ENCODE measurements around the gene SDHC. TPM values are rescaled to one million over a fixed set of nuclear protein-coding genes. Genes with fewer than 3 reads are reported as not detected.

Gene SDHC
- polyA plus RNA-seq, 2 donors = 40.6 to 148 TPM

DNA sequence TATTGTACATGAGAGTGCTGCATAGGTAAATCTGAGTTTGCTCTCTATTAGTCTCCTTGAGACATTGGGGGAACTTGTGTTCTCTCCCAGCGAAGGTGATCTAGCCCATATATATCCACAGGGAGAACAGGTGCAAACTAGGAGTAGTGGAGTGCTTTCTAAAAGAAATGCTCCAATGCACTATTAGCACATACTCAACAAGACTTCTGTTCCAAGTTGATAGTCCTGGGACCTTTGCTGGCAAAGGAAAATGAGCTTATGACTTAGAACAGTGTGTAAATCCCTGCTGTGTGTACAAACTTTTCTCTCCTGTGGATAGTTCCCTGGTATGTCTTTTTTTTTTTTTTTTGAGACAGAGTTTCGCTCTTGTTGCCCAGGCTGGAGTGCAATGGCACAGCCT, 28.0 kb downstream of the SDHC start:
- Histone ChIP-seq H3K4me3 (ENCODE audit: low read depth in 1 of 2, low read length in 2 of 2) (no peak overlapping the region), H3K36me3 (ENCODE audit: control insufficient read depth in 2 of 2, insufficient read depth in 2 of 2, low read length in 1 of 2) (peaks cover 0 to 7% of the 10 kb centered on the region in 2 donors), H3K27ac (ENCODE audit: low read depth in 2 of 2, low read length in 1 of 2) (no peak overlapping the region), H3K9me3 (ENCODE audit: control insufficient read depth in 2 of 2, insufficient read depth in 1 of 2, low read depth in 1 of 2, low read length in 1 of 2) (no peaks in the 10 kb centered on the region), H3K27me3 (ENCODE audit: control insufficient read depth in 1 of 2, insufficient read depth in 2 of 2, low read length in 2 of 2) (no peaks in the 10 kb centered on the region), H3K4me1 (ENCODE audit: control insufficient read depth in 2 of 2, insufficient read depth in 2 of 2, low read length in 1 of 2) (no peaks in the 10 kb centered on the region)
- WGBS, 2 donors = 97 to 99% methylated on average over 2 of the region's 2 CpGs

DNA sequence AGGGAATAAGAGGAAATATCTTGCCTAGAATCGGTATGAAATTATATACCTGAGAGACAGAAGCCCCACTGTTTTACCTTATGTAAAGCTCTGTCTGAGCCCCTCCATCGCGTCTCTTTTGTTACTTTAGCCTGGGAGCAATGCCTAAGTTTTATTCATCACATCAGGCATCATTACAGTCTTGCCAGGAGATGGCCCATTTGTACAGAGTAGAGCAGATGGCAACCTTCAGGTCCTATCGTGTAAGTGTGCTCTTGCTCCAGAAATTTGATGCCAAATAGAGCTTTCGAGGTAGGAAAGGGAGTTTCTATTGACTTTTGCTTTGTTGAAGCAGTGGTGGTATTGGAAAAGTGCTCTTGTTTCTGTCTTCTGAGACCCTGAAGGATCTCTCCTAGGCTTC, 28.6 kb downstream of the SDHC start:
- no peaks in the 10 kb centered on the region for H3K27me3 ChIP-seq (ENCODE audit: control insufficient read depth in 1 of 2, insufficient read depth in 2 of 2, low read length in 2 of 2)
- no peak overlapping the region for H3K27ac ChIP-seq (ENCODE audit: low read depth in 2 of 2, low read length in 1 of 2)
- 94 to 95% methylated on average over 5 of the region's 5 CpGs for WGBS, 2 donors
- H3K9me3 ChIP-seq (ENCODE audit: control insufficient read depth in 2 of 2, insufficient read depth in 1 of 2, low read depth in 1 of 2, low read length in 1 of 2) = no peaks in the 10 kb centered on the region
- H3K4me1 ChIP-seq (ENCODE audit: control insufficient read depth in 2 of 2, insufficient read depth in 2 of 2, low read length in 1 of 2) = no peaks in the 10 kb centered on the region
- peaks cover 0 to 6% of the 10 kb centered on the region in 2 donors for H3K36me3 ChIP-seq (ENCODE audit: control insufficient read depth in 2 of 2, insufficient read depth in 2 of 2, low read length in 1 of 2)
- no peak overlapping the region for H3K4me3 ChIP-seq (ENCODE audit: low read depth in 1 of 2, low read length in 2 of 2)

DNA sequence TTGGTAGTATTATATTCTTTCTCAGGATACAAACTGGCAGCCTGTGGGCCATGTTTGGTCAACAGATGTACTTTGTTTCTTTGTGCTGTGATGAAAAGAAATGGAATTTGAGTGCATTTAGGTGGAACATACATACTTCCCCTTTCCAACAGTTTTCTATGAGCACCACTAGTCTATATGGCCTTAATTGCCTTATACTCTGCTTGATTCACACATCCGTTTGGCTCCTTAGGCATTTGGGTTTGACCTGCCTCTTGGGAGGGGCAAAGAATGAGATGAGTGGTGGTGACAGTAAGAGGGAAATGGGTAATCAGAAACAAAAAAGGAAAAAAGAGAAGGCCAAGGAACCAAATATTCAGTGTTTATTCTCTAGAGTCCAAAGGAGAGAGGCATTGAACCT, 36.5 kb downstream of the SDHC start:
- WGBS, 2 donors = 88 to 96% methylated on average over 1 of the region's 1 CpG
- Histone ChIP-seq H3K27me3 (ENCODE audit: control insufficient read depth in 1 of 2, insufficient read depth in 2 of 2, low read length in 2 of 2) (no peaks in the 10 kb centered on the region), H3K4me3 (ENCODE audit: low read depth in 1 of 2, low read length in 2 of 2) (no peak overlapping the region), H3K9me3 (ENCODE audit: control insufficient read depth in 2 of 2, insufficient read depth in 1 of 2, low read depth in 1 of 2, low read length in 1 of 2) (no peaks in the 10 kb centered on the region), H3K36me3 (ENCODE audit: control insufficient read depth in 2 of 2, insufficient read depth in 2 of 2, low read length in 1 of 2) (no peaks in the 10 kb centered on the region), H3K4me1 (ENCODE audit: control insufficient read depth in 2 of 2, insufficient read depth in 2 of 2, low read length in 1 of 2) (no peaks in the 10 kb centered on the region), H3K27ac (ENCODE audit: low read depth in 2 of 2, low read length in 1 of 2) (no peak overlapping the region)

DNA sequence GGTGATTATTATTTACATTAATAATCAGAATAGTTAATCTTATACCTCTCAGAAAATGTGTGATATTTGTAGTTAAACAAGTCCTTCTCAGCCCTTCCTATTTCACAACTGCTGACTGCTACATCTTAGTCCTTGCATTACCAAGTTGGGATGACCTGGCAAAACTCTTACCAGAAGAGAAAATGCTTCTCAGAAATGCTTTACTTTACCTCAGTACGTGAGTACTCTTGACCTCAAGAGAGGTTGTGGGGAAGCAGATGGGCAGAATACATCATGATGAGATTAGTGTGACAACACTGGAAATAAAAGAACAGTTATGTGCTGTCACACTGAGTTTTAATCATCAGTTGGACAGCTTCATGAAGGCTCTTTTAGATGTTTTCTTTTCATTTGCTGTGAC, 37.3 kb downstream of the SDHC start:
- Histone ChIP-seq H3K27me3 (ENCODE audit: control insufficient read depth in 1 of 2, insufficient read depth in 2 of 2, low read length in 2 of 2) (no peaks in the 10 kb centered on the region), H3K4me1 (ENCODE audit: control insufficient read depth in 2 of 2, insufficient read depth in 2 of 2, low read length in 1 of 2) (no peaks in the 10 kb centered on the region), H3K36me3 (ENCODE audit: control insufficient read depth in 2 of 2, insufficient read depth in 2 of 2, low read length in 1 of 2) (no peaks in the 10 kb centered on the region), H3K9me3 (ENCODE audit: control insufficient read depth in 2 of 2, insufficient read depth in 1 of 2, low read depth in 1 of 2, low read length in 1 of 2) (no peaks in the 10 kb centered on the region), H3K4me3 (ENCODE audit: low read depth in 1 of 2, low read length in 2 of 2) (no peak overlapping the region), H3K27ac (ENCODE audit: low read depth in 2 of 2, low read length in 1 of 2) (no peak overlapping the region)
- WGBS, 2 donors = 59 to 65% methylated on average over 1 of the region's 1 CpG

DNA sequence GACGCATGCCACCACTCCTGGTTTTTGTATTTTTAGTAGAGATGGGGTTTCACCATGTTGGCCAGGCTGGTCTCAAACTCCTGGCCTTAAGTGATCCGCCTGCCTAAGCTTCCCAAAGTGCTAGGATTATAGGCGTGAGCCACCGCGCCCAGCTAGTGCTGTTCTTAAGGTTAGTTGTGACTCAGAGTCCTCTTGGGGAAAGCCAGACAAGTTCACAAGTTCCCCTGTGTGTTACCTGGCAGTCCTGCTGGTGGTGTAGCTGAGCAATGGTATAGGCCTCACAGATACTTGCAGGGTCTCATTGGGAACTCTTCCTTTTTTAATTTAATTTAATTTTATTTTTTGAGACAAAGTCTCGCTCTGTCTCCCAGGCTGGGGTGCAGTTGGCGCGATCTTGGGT, 42.9 kb downstream of the SDHC start:
- H3K27me3 ChIP-seq (ENCODE audit: control insufficient read depth in 1 of 2, insufficient read depth in 2 of 2, low read length in 2 of 2) = no peaks in the 10 kb centered on the region
- H3K4me3 ChIP-seq (ENCODE audit: low read depth in 1 of 2, low read length in 2 of 2) = no peak overlapping the region
- 88 to 99% methylated on average over 8 of the region's 8 CpGs for WGBS, 2 donors
- H3K9me3 ChIP-seq (ENCODE audit: control insufficient read depth in 2 of 2, insufficient read depth in 1 of 2, low read depth in 1 of 2, low read length in 1 of 2) = no peaks in the 10 kb centered on the region
- H3K36me3 ChIP-seq (ENCODE audit: control insufficient read depth in 2 of 2, insufficient read depth in 2 of 2, low read length in 1 of 2) = no peaks in the 10 kb centered on the region
- H3K4me1 ChIP-seq (ENCODE audit: control insufficient read depth in 2 of 2, insufficient read depth in 2 of 2, low read length in 1 of 2) = no peaks in the 10 kb centered on the region
- H3K27ac ChIP-seq (ENCODE audit: low read depth in 2 of 2, low read length in 1 of 2) = no peak overlapping the region

DNA sequence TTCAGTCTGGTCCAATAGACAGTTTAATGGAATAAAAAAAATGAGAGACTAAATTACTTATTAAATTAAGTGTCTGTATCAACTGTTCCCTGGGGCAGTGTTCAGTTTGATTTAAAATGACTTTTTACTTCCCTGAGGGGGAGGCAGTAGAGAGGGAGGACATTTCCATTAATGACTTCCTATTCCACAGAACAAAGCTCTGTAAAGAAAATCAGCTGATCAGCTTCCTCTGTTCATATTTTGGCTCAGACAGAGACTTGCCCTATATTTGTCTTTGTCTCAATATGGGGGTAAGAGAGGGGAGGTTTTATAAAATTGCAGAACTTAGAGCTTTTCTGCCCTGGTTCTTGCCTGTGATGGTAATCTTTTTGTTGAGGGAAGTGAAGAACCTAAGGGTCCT, 45.1 kb downstream of the SDHC start:
- H3K4me1 ChIP-seq (ENCODE audit: control insufficient read depth in 2 of 2, insufficient read depth in 2 of 2, low read length in 1 of 2) = no peaks in the 10 kb centered on the region
- H3K36me3 ChIP-seq (ENCODE audit: control insufficient read depth in 2 of 2, insufficient read depth in 2 of 2, low read length in 1 of 2) = no peaks in the 10 kb centered on the region
- H3K4me3 ChIP-seq (ENCODE audit: low read depth in 1 of 2, low read length in 2 of 2) = no peak overlapping the region
- no peaks in the 10 kb centered on the region for H3K27me3 ChIP-seq (ENCODE audit: control insufficient read depth in 1 of 2, insufficient read depth in 2 of 2, low read length in 2 of 2)
- H3K27ac ChIP-seq (ENCODE audit: low read depth in 2 of 2, low read length in 1 of 2) = no peak overlapping the region
- H3K9me3 ChIP-seq (ENCODE audit: control insufficient read depth in 2 of 2, insufficient read depth in 1 of 2, low read depth in 1 of 2, low read length in 1 of 2) = no peaks in the 10 kb centered on the region

DNA sequence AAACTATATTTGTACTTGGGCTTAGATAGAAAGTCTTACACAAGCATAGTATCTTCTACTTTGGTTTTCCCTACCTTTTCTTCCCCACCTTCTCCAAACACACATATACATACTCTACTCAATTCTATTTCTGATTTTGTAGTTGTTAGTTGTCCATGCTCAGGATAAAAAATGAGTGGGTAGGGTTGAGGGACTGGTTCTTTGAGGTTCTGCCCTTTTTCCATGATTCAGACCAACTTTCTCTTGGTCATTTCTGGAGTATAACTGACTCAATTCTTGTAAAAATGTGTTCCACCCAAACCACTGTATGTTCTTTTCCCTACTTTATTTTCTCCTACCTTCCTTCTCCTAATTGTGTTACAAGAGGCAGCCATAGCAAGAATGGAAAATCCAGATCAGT, 50.2 kb downstream of the SDHC start:
- H3K4me1 ChIP-seq (ENCODE audit: control insufficient read depth in 2 of 2, insufficient read depth in 2 of 2, low read length in 1 of 2) = no peaks in the 10 kb centered on the region
- H3K36me3 ChIP-seq (ENCODE audit: control insufficient read depth in 2 of 2, insufficient read depth in 2 of 2, low read length in 1 of 2) = peaks cover 2 to 7% of the 10 kb centered on the region in 2 donors
- no peaks in the 10 kb centered on the region for H3K9me3 ChIP-seq (ENCODE audit: control insufficient read depth in 2 of 2, insufficient read depth in 1 of 2, low read depth in 1 of 2, low read length in 1 of 2)
- no peaks in the 10 kb centered on the region for H3K27me3 ChIP-seq (ENCODE audit: control insufficient read depth in 1 of 2, insufficient read depth in 2 of 2, low read length in 2 of 2)
- no peak overlapping the region for H3K27ac ChIP-seq (ENCODE audit: low read depth in 2 of 2, low read length in 1 of 2)
- H3K4me3 ChIP-seq (ENCODE audit: low read depth in 1 of 2, low read length in 2 of 2) = no peak overlapping the region

DNA sequence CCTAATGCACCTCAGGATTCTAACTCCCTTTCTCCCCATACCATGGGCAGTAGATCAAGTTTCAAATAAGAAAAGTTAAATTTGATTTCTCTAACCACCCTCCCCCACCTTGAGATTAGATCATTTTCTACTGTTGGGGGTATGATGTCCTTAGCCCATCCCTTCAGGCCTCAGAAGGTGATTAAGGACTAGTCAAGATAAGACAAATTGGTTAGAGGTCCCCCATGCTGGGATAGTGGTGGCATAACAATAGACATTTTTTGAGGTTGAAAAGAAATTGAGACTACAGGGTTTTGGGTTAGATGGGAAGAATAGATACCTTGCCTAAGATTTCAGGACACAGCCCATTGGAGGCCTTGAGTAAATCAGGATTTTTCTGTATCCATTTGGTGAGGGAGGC, 51.0 kb downstream of the SDHC start:
- no peak overlapping the region for H3K4me3 ChIP-seq (ENCODE audit: low read depth in 1 of 2, low read length in 2 of 2)
- H3K27ac ChIP-seq (ENCODE audit: low read depth in 2 of 2, low read length in 1 of 2) = no peak overlapping the region
- H3K4me1 ChIP-seq (ENCODE audit: control insufficient read depth in 2 of 2, insufficient read depth in 2 of 2, low read length in 1 of 2) = no peaks in the 10 kb centered on the region
- H3K27me3 ChIP-seq (ENCODE audit: control insufficient read depth in 1 of 2, insufficient read depth in 2 of 2, low read length in 2 of 2) = no peaks in the 10 kb centered on the region
- no peaks in the 10 kb centered on the region for H3K9me3 ChIP-seq (ENCODE audit: control insufficient read depth in 2 of 2, insufficient read depth in 1 of 2, low read depth in 1 of 2, low read length in 1 of 2)
- peaks cover 2 to 7% of the 10 kb centered on the region in 2 donors for H3K36me3 ChIP-seq (ENCODE audit: control insufficient read depth in 2 of 2, insufficient read depth in 2 of 2, low read length in 1 of 2)

DNA sequence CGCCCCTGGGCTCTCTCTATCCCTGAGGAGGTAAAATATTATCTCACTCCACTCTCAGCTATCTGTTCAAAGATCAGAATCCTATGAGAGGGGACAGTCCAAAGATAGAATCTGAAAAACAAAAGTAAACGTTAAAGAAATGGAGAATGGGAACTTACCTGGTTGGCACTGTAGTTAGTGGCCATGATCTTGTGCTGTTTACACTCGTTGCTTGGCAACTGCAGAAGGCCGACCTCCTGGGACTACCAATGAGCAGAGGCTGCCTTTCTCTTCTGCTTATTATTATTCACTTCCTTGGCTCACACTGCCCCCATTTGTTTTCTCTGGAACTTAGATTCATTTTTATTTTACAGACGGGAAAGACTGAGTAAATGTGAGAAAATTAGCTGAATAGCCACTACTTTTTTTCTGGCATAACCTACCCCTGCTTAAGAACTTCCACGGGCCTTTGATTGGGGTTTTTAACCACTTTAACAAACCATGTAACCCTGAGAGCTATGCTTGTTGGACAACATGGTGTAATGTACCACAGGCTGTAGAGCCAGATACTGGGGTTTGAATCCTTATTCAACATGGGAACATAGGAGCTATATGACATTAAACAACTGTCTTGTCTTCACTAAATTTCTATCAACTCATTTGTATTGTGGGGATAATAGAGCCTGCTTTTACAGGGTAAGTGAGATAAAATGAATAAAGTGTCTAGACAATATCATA, 53.7 kb downstream of the SDHC start, which contains the start of gene CFAP126:
Gene CFAP126, minus strand, starts transcription at position 193 of the 717 bp plus-strand sequence. Its CDS starts 8 bp downstream, at position 185.
- no peak within 1 kb of the TSS for H3K4me3 ChIP-seq (ENCODE audit: low read depth in 1 of 2, low read length in 2 of 2)
- no peak within 1 kb of the TSS for H3K27ac ChIP-seq (ENCODE audit: low read depth in 2 of 2, low read length in 1 of 2)
- no peaks in the 10 kb centered on the region for H3K27me3 ChIP-seq (ENCODE audit: control insufficient read depth in 1 of 2, insufficient read depth in 2 of 2, low read length in 2 of 2)
- H3K4me1 ChIP-seq (ENCODE audit: control insufficient read depth in 2 of 2, insufficient read depth in 2 of 2, low read length in 1 of 2) = no peaks in the 10 kb centered on the region
- H3K36me3 ChIP-seq (ENCODE audit: control insufficient read depth in 2 of 2, insufficient read depth in 2 of 2, low read length in 1 of 2) = peaks cover 2 to 7% of the 10 kb centered on the region in 2 donors
- H3K9me3 ChIP-seq (ENCODE audit: control insufficient read depth in 2 of 2, insufficient read depth in 1 of 2, low read depth in 1 of 2, low read length in 1 of 2) = no peaks in the 10 kb centered on the region
- WGBS, 2 donors = 21 to 22% methylated on average over 6 of the region's 6 CpGs

DNA sequence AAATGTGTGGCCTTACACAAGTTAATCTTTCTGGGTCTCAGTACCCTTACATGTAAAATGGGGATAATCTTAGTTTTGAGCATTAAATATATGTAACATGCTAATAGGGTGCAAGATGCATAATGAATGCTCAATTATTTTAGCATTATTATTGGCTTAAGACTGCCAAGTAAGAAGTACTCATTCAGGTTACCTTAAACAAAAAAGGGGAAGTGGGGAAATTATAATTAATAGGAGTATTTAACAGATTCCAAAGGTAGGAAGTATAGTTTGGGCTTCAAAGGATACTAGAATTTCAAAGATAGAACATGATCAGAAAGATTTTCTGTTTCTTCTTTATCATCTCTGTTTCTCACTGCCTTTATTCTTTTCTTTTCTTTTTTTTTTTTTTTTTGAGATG, 59.3 kb downstream of the SDHC start:
- Histone ChIP-seq H3K27me3 (ENCODE audit: control insufficient read depth in 1 of 2, insufficient read depth in 2 of 2, low read length in 2 of 2) (no peaks in the 10 kb centered on the region), H3K9me3 (ENCODE audit: control insufficient read depth in 2 of 2, insufficient read depth in 1 of 2, low read depth in 1 of 2, low read length in 1 of 2) (no peaks in the 10 kb centered on the region), H3K4me1 (ENCODE audit: control insufficient read depth in 2 of 2, insufficient read depth in 2 of 2, low read length in 1 of 2) (no peaks in the 10 kb centered on the region), H3K4me3 (ENCODE audit: low read depth in 1 of 2, low read length in 2 of 2) (no peak overlapping the region), H3K27ac (ENCODE audit: low read depth in 2 of 2, low read length in 1 of 2) (no peak overlapping the region), H3K36me3 (ENCODE audit: control insufficient read depth in 2 of 2, insufficient read depth in 2 of 2, low read length in 1 of 2) (no peaks in the 10 kb centered on the region)

Measured in esophagus (tissue), 2 donors.